DMS153 treated with DMSO at 0.1 percent for 48 hours (cell line): ENCODE measurements around the gene B3GALT4.

Source experiments
- DNase-seq: peaks from one replicate; lab custom pipeline; 2025; ENCODE audit not compliant: unreplicated experiment; lab: John Stamatoyannopoulos, UW

Gene B3GALT4

GRCh38 chr6:33314515-33314942, 37.6 kb downstream of the B3GALT4 start:
- DNase-seq: peak; percentile 21

- peak; percentile 31 for DNase-seq
These were observed 38.2 kb downstream of the B3GALT4 start for GRCh38 chr6:33314943-33315792.

GRCh38 chr6:33315793-33316602, 39.1 kb downstream of the B3GALT4 start:
- no peak for DNase-seq

- no peak for DNase-seq
These were observed 39.9 kb downstream of the B3GALT4 start for GRCh38 chr6:33316603-33317418.

GRCh38 chr6:33317419-33317668, 40.4 kb downstream of the B3GALT4 start:
- DNase-seq: peak; percentile 17

GRCh38 chr6:33317669-33318425, 40.9 kb downstream of the B3GALT4 start, which contains the start of gene ZBTB22:
TSS of gene ZBTB22 (minus strand) at chr6:33317744. CDS start at chr6:33316916, 828 bp downstream.
- peak; percentile 95 for DNase-seq

GRCh38 chr6:33318426-33319073, 41.6 kb downstream of the B3GALT4 start:
- no peak for DNase-seq

GRCh38 chr6:33319939-33320314, 43.0 kb downstream of the B3GALT4 start:
- DNase-seq: no peak

- no peak for DNase-seq
These were observed 43.6 kb downstream of the B3GALT4 start for GRCh38 chr6:33320315-33321181.

GRCh38 chr6:33321227-33321626, 44.3 kb downstream of the B3GALT4 start:
- DNase-seq: no peak

GRCh38 chr6:33323623-33323948, 46.7 kb downstream of the B3GALT4 start:
- DNase-seq: no peak

- no peak for DNase-seq
These were observed 47.2 kb downstream of the B3GALT4 start for GRCh38 chr6:33324125-33324524.
